K562 (cell line): ENCODE results near the gene LRCH1. TPM values are rescaled to one million over a fixed set of nuclear protein-coding genes. Genes with fewer than 3 reads are reported as not detected.

Experiments used
- ATAC-seq: fragments of 200-7000 bp; cut with Tn5 transposase; 3 replicates; pipeline ENCODE4 v1.9.1; 2020; ENCODE audit warnings: moderate library complexity
- BruUV-seq: library from RNA; stranded (reverse); fragments of 400-500 nt; replicated peaks from 2 replicates; lab custom pipeline; 2021; lab: Mats Ljungman, UMichigan
- CTCF ChIA-PET: fragments of 300-600 bp; formaldehyde crosslinking; extraction: SDS; loops from one replicate; lab custom pipeline; 2021; ENCODE audit warnings: low intra/inter-chr PET ratio; lab: Yijun Ruan, JAX
- POLR2A ChIA-PET: fragments of 300-600, 350-650 bp; sonication (Branson Sonifier 250); formaldehyde crosslinking; extraction: SDS; loops from one replicate; lab custom pipeline; 2021; ENCODE audit warnings: antibody characterized with exemption, inconsistent platforms; lab: Yijun Ruan, JAX
- DNase-seq, 4 experiments: peaks; one replicate each; pipeline versions ENCODE4 v3.0.0 to v3.0.0-alpha.2; 2011 to 2018; ENCODE audit warnings: low spot score in 3 of 4, mixed read lengths in 3 of 4; ENCODE audit errors: extremely low read depth in 1 of 4
- FAIRE-seq: peaks from 2 replicates; lab custom pipeline; 2011; peaks lifted over from hg19 to GRCh38; lab: Jason Lieb, UNC
- H2AFZ ChIP-seq: 2 replicates; pipeline ENCODE4 v1.6.0; 2011; ENCODE audit warnings: low read depth, low read length, control low read depth, inconsistent platforms
- H3K27ac ChIP-seq: fragments of 200-600 bp; 3 replicates; pipeline ENCODE4 v1.8.0; 2011; ENCODE audit warnings: low read depth, mild to moderate bottlenecking, control low read depth, inconsistent platforms, low read length, moderate library complexity, mixed read lengths; ENCODE audit errors: extremely low read depth
- H3K27me3 ChIP-seq, 2 experiments: fragments of 300-600 bp in 1 of 2; 2 replicates in 1 of 2; 3 replicates in 1 of 2; pipeline versions ENCODE4 v1.6.0 to v1.8.0; 2011; ENCODE audit warnings: inconsistent platforms in 2 of 2, low read length in 2 of 2, mild to moderate bottlenecking in 1 of 2, mixed read lengths in 1 of 2, moderate library complexity in 1 of 2; ENCODE audit not compliant: control insufficient read depth in 2 of 2, insufficient read depth in 2 of 2
- H3K36me3 ChIP-seq: fragments of 300-600 bp; 3 replicates; pipeline ENCODE4 v1.8.0; 2011; ENCODE audit warnings: mild to moderate bottlenecking, low read length, inconsistent platforms; ENCODE audit not compliant: control insufficient read depth, insufficient read depth
- H3K4me1 ChIP-seq, 2 experiments: fragments of 200-600 bp in 1 of 2; replicated peaks in 1 of 2; 2 replicates in 1 of 2; 3 replicates in 1 of 2; pipeline versions ENCODE4 v1.5.1 to v1.8.0; 2011; ENCODE audit warnings: inconsistent platforms in 2 of 2, low read length in 2 of 2, mild to moderate bottlenecking in 1 of 2, mixed read lengths in 1 of 2, moderate library complexity in 1 of 2; ENCODE audit not compliant: control insufficient read depth in 2 of 2, insufficient read depth in 2 of 2
- H3K4me2 ChIP-seq: 2 replicates; pipeline ENCODE4 v1.6.1; 2011; ENCODE audit warnings: low read length, control low read depth, inconsistent platforms, mixed read lengths; ENCODE audit not compliant: insufficient read depth
- H3K4me3 ChIP-seq: fragments of 200-600 bp; sonication (generic), shearing (Covaris generic); 2 replicates; pipeline ENCODE4 v1.5.1; 2016; ENCODE audit warnings: control low read depth, inconsistent platforms
- H3K79me2 ChIP-seq: fragments of 200-600 bp; 3 replicates; pipeline ENCODE4 v1.8.0; 2011; ENCODE audit warnings: low read length, inconsistent platforms; ENCODE audit not compliant: control insufficient read depth, insufficient read depth
- H3K9ac ChIP-seq, 2 experiments: 2 replicates each; pipeline versions ENCODE4 v1.6.0 to v1.6.1; 2011; ENCODE audit warnings: low read depth in 2 of 2, low read length in 2 of 2, control low read depth in 1 of 2, inconsistent platforms in 1 of 2, mild to moderate bottlenecking in 1 of 2, mixed read lengths in 1 of 2; ENCODE audit not compliant: insufficient read depth in 1 of 2
- H3K9me1 ChIP-seq: one replicate; pipeline ENCODE4 v1.6.0; 2011; ENCODE audit warnings: inconsistent platforms, mild to moderate bottlenecking, low read length, moderate library complexity; ENCODE audit not compliant: control insufficient read depth, insufficient read depth
- H3K9me3 ChIP-seq: replicated peaks from 2 replicates; pipeline ENCODE4 v1.5.1; 2011; ENCODE audit warnings: low read depth, low read length, inconsistent platforms; ENCODE audit not compliant: control insufficient read depth, insufficient read depth
- H4K20me1 ChIP-seq: replicated peaks from 2 replicates; pipeline ENCODE4 v1.6.1; 2011; ENCODE audit warnings: low read length, inconsistent platforms, mixed read lengths; ENCODE audit not compliant: control insufficient read depth, insufficient read depth
- BRF1 ChIP-seq: IDR thresholded peaks from 3 replicates; pipeline ENCODE4 v1.6.1; 2011; ENCODE audit warnings: borderline replicate concordance, mild to moderate bottlenecking; ENCODE audit not compliant: insufficient read length; ENCODE audit errors: extremely low read depth
- HLTF ChIP-seq: fragments of 450-650 bp; IDR thresholded peaks from 2 replicates; pipeline ENCODE4 v1.6.1; 2016
- HMG20B ChIP-seq: fragments of 250-450 bp; sonication (Bioruptor Pico); IDR thresholded peaks from 2 replicates; pipeline ENCODE4 v1.5.0; 2021; ENCODE audit warnings: mild to moderate bottlenecking
- PBX2 ChIP-seq, 2 experiments: IDR thresholded peaks in 1 of 2; conservative IDR thresholded peaks in 1 of 2; 2 replicates each; pipeline ENCODE4 v1.6.1; 2016; ENCODE audit warnings: low read depth in 2 of 2, mild to moderate bottlenecking in 1 of 2, missing compliant biosample characterization in 1 of 2, missing genetic modification characterization in 1 of 2, moderate library complexity in 1 of 2
- PTBP1 ChIP-seq: fragments of 200-400 bp; formaldehyde crosslinking; IDR thresholded peaks from 2 replicates; pipeline ENCODE4 v1.6.1; 2017; ENCODE audit warnings: low read depth, low read length
- PTRF ChIP-seq: fragments of 450-650 bp; IDR thresholded peaks from 2 replicates; pipeline ENCODE4 v1.6.1; 2016; ENCODE audit warnings: mild to moderate bottlenecking, missing genetic modification characterization, missing compliant biosample characterization
- RFX7 ChIP-seq: fragments of 250-450 bp; sonication (Bioruptor Pico); IDR thresholded peaks from 2 replicates; pipeline ENCODE4 v1.5.1; 2021; ENCODE audit warnings: mild to moderate bottlenecking
- ZBTB17 ChIP-seq: fragments of 450-650 bp; formaldehyde crosslinking; IDR thresholded peaks from 2 replicates; pipeline ENCODE4 v1.4.0; 2020; ENCODE audit warnings: mild to moderate bottlenecking
- ZNF121 ChIP-seq: sonication (generic); formaldehyde crosslinking; conservative IDR thresholded peaks from 2 replicates; pipeline ENCODE4 v1.8.0; 2022; ENCODE audit warnings: missing genetic modification reagents
- ZNF436 ChIP-seq: fragments of 250-450, 450-650 bp; sonication (Bioruptor Pico); formaldehyde crosslinking; IDR thresholded peaks from 2 replicates; pipeline ENCODE4 v1.7.0; 2020; ENCODE audit warnings: mild to moderate bottlenecking
- ZNF717 ChIP-seq: fragments of 250-450 bp; sonication (Bioruptor Pico); IDR thresholded peaks from 2 replicates; pipeline ENCODE4 v1.5.0; 2021
- ZNF79 ChIP-seq: fragments of 250-450 bp; sonication (Bioruptor Pico); IDR thresholded peaks from 2 replicates; pipeline ENCODE4 v1.4.0; 2020; ENCODE audit warnings: low read depth, mild to moderate bottlenecking, moderate library complexity
- WGBS: fragments of 100-300 bp; shearing (Covaris generic); methylation state at CpG from one replicate; pipeline ENCODE4 v1.1.6; 2016; ENCODE audit warnings: low coverage, mixed read lengths; ENCODE audit not compliant: insufficient coverage; ENCODE audit errors: missing lambda C conversion rate; 5-methylcytosine and 5-hydroxymethylcytosine counted together
- in situ Hi-C: fragments of 300-500 bp; cut with MboI; formaldehyde crosslinking; loops from 4 replicates; pipeline ENCODE4 v1.15.0; 2018; ENCODE audit warnings: inconsistent platforms, mixed read lengths
- intact Hi-C: fragments of 100-400 bp; cut with micrococcal nuclease; formaldehyde crosslinking; loops from 2 replicates; pipeline ENCODE4 v1.14.2; 2022
- polyA plus RNA-seq, 8 experiments: library from polyadenylated mRNA; depleted of rRNA in 4 of 8; stranded (reverse) in 5 of 8; unstranded in 3 of 8; fragments of >200 nt; fragmentation: Nextera tagmentation in 2 of 8; fragmentation: Illumina TruSeq in 1 of 8; extraction: Ambion mirVana in 2 of 8; extraction: Trizol in 1 of 8; gene quantifications; 2 replicates each; pipeline versions ENCODE4 v1.2.1 to v1.2.3, GENCODE V29; 2011 to 2014; ENCODE audit warnings: inconsistent platforms in 1 of 8, missing spikeins in 1 of 8
- total RNA-seq, 7 experiments: library from RNA; depleted of rRNA in 6 of 7; stranded (reverse); fragments of >200 nt in 6 of 7; fragmentation: Illumina TruSeq in 2 of 7; extraction: Trizol in 2 of 7; gene quantifications; 2 replicates each; pipeline versions ENCODE4 v1.2.1 to v1.2.3, GENCODE V29; 2011 to 2021; ENCODE audit warnings: low replicate concordance in 1 of 7
- TF ChIP-seq, protein P1 (sequence below): fragments of 200-800 bp; sonication (Bioruptor generic); IDR thresholded peaks from 2 replicates; pipeline ENCODE4 v1.6.1; 2016; ENCODE audit warnings: missing genetic modification characterization, missing compliant biosample characterization
- TF ChIP-seq, protein P2 (sequence below): fragments of 250-450 bp; sonication (Bioruptor Pico); IDR thresholded peaks from 2 replicates; pipeline ENCODE4 v1.4.0; 2020; ENCODE audit warnings: borderline replicate concordance

The LRCH1 gene
- total and polyA plus RNA-seq, 9 of the 15 experiments (the other 6 are each of a cell fraction or from before 2014, with no cell fraction given): 1.1 to 6.8 (median 3.7) TPM

- in situ Hi-C loops (no loop called here), intact Hi-C loops (no loop called here)
- FAIRE-seq (no peak), ATAC-seq (no peak), DNase-seq (no peak)
- H3K9me3 ChIP-seq: no peaks in the 10 kb centered on the region
- no peaks in the 10 kb centered on the region for H3K79me2 ChIP-seq
- H4K20me1 ChIP-seq: no peaks in the 10 kb centered on the region; the same call in 1 of the 2 replicates
- ChIA-PET POLR2A (no interaction called here), CTCF (no interaction called here)
- no peak overlapping the region for H3K4me3 ChIP-seq
- H3K9me1 ChIP-seq: no peaks in the 10 kb centered on the region
- H3K9ac ChIP-seq: no peak overlapping the region
- no peaks in the 10 kb centered on the region for H3K27me3 ChIP-seq
- no peak overlapping the region for H2AFZ ChIP-seq
- H3K36me3 ChIP-seq: no peaks in the 10 kb centered on the region; the same call in 2 of the 3 replicates
- 63% methylated on average over 6 of the region's 6 CpGs for WGBS
- no peak overlapping the region for H3K27ac ChIP-seq
- BruUV-seq: no TSS peak
- H3K4me1 ChIP-seq: no peaks in the 10 kb centered on the region
- no peak overlapping the region for H3K4me2 ChIP-seq
- no peak for TF ChIP-seq ZNF121 (CRISPR knock-in tag)
- no peak for TF ChIP-seq BRF1
- TF ChIP-seq HMG20B (CRISPR knock-in tag): no peak
- no peak for TF ChIP-seq ZNF79 (CRISPR knock-in tag)
- TF ChIP-seq, protein P1, sequence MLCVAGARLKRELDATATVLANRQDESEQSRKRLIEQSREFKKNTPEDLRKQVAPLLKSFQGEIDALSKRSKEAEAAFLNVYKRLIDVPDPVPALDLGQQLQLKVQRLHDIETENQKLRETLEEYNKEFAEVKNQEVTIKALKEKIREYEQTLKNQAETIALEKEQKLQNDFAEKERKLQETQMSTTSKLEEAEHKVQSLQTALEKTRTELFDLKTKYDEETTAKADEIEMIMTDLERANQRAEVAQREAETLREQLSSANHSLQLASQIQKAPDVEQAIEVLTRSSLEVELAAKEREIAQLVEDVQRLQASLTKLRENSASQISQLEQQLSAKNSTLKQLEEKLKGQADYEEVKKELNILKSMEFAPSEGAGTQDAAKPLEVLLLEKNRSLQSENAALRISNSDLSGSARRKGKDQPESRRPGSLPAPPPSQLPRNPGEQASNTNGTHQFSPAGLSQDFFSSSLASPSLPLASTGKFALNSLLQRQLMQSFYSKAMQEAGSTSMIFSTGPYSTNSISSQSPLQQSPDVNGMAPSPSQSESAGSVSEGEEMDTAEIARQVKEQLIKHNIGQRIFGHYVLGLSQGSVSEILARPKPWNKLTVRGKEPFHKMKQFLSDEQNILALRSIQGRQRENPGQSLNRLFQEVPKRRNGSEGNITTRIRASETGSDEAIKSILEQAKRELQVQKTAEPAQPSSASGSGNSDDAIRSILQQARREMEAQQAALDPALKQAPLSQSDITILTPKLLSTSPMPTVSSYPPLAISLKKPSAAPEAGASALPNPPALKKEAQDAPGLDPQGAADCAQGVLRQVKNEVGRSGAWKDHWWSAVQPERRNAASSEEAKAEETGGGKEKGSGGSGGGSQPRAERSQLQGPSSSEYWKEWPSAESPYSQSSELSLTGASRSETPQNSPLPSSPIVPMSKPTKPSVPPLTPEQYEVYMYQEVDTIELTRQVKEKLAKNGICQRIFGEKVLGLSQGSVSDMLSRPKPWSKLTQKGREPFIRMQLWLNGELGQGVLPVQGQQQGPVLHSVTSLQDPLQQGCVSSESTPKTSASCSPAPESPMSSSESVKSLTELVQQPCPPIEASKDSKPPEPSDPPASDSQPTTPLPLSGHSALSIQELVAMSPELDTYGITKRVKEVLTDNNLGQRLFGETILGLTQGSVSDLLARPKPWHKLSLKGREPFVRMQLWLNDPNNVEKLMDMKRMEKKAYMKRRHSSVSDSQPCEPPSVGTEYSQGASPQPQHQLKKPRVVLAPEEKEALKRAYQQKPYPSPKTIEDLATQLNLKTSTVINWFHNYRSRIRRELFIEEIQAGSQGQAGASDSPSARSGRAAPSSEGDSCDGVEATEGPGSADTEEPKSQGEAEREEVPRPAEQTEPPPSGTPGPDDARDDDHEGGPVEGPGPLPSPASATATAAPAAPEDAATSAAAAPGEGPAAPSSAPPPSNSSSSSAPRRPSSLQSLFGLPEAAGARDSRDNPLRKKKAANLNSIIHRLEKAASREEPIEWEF (CRISPR knock-in tag): no peak
- TF ChIP-seq ZBTB17 (CRISPR knock-in tag): no peak
- TF ChIP-seq PTRF (tag): no peak
- TF ChIP-seq HLTF: no peak
- TF ChIP-seq ZNF717: no peak
- no peak for TF ChIP-seq PTBP1
- no peak for TF ChIP-seq RFX7 (CRISPR knock-in tag)
- TF ChIP-seq ZNF436 (CRISPR knock-in tag): no peak
- TF ChIP-seq PBX2 (CRISPR knock-in tag; IDR thresholded peaks at IDR 0.05; ENCODE audit: low read depth): no peak
- TF ChIP-seq PBX2 (tag; conservative IDR thresholded peaks at IDR 0.05; ENCODE audit: low read depth): no peak
- TF ChIP-seq, protein P2, sequence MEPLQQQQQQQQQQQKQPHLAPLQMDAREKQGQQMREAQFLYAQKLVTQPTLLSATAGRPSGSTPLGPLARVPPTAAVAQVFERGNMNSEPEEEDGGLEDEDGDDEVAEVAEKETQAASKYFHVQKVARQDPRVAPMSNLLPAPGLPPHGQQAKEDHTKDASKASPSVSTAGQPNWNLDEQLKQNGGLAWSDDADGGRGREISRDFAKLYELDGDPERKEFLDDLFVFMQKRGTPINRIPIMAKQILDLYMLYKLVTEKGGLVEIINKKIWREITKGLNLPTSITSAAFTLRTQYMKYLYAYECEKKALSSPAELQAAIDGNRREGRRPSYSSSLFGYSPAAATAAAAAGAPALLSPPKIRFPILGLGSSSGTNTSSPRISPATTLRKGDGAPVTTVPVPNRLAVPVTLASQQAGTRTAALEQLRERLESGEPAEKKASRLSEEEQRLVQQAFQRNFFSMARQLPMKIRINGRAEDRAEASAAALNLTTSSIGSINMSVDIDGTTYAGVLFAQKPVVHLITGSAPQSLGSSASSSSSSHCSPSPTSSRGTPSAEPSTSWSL (CRISPR knock-in tag): no peak
Observed at GRCh38 chr13:46668931-46669525, 116.1 kb downstream of the LRCH1 start.
